HepG2 (cell line): Measurements from ENCODE around the gene FAM83E. TPM values are rescaled to one million over a fixed set of nuclear protein-coding genes. Genes with fewer than 3 reads are reported as not detected.

Source experiments
- ELF4 ChIP-seq: sonication (generic); formaldehyde crosslinking; IDR thresholded peaks from 2 replicates; pipeline ENCODE4 v1.5.0; 2020; ENCODE audit warnings: missing genetic modification reagents, mild to moderate bottlenecking, moderate library complexity, borderline replicate concordance
- ERF ChIP-seq: IDR thresholded peaks from 2 replicates; pipeline ENCODE4 v1.6.1; 2018; ENCODE audit warnings: missing biosample characterization, missing genetic modification reagents
- HCFC1 ChIP-seq: fragments of 150-350 bp; IDR thresholded peaks from 2 replicates; pipeline ENCODE4 v1.6.1; 2014; ENCODE audit warnings: low read depth, low read length
- HNF4G ChIP-seq, 2 experiments: sonication (generic) in 1 of 2; formaldehyde crosslinking in 1 of 2; IDR thresholded peaks; 2 replicates each; pipeline versions ENCODE4 v1.4.0 to v1.6.1; 2011 to 2020; ENCODE audit warnings: borderline replicate concordance in 2 of 2, low read depth in 2 of 2, mild to moderate bottlenecking in 2 of 2, low read length in 1 of 2, missing genetic modification reagents in 1 of 2, moderate library complexity in 1 of 2
- PCBP2 ChIP-seq: fragments of 200-400 bp; formaldehyde crosslinking; optimal IDR thresholded peaks from 2 replicates; pipeline ENCODE3; 2018; ENCODE audit warnings: low read length, low read depth; ENCODE audit not compliant: poor library complexity, severe bottlenecking
- POGZ ChIP-seq: sonication (generic); formaldehyde crosslinking; IDR thresholded peaks from 2 replicates; pipeline ENCODE4 v1.4.0; 2020; ENCODE audit warnings: mild to moderate bottlenecking, missing genetic modification reagents
- TBP ChIP-seq: sonication (generic); formaldehyde crosslinking; IDR thresholded peaks from 2 replicates; pipeline ENCODE4 v1.5.0; 2020; ENCODE audit warnings: missing genetic modification reagents
- TBX3 ChIP-seq: fragments of 450-650 bp; IDR thresholded peaks from 2 replicates; pipeline ENCODE4 v1.6.1; 2017; ENCODE audit warnings: antibody characterized with exemption, mild to moderate bottlenecking, inconsistent platforms, borderline replicate concordance
- ZNF616 ChIP-seq: sonication (generic); formaldehyde crosslinking; IDR thresholded peaks from 2 replicates; pipeline ENCODE4 v1.5.0; 2020; ENCODE audit warnings: low read depth, mild to moderate bottlenecking, missing genetic modification reagents
- ZNF761 ChIP-seq: sonication (generic); formaldehyde crosslinking; conservative IDR thresholded peaks from 2 replicates; pipeline ENCODE4 v1.4.0; 2020; ENCODE audit warnings: mild to moderate bottlenecking, missing genetic modification reagents
- ZNF792 ChIP-seq: IDR thresholded peaks from 2 replicates; pipeline ENCODE4 v1.6.1; 2016
- ZNF883 ChIP-seq: sonication (generic); formaldehyde crosslinking; IDR thresholded peaks from 2 replicates; pipeline ENCODE4 v1.5.1; 2020; ENCODE audit warnings: mild to moderate bottlenecking, missing genetic modification reagents; ENCODE audit errors: not compliant biosample characterization
- polyA plus RNA-seq, 8 experiments: library from polyadenylated mRNA; depleted of rRNA in 3 of 8; stranded (reverse) in 7 of 8; unstranded in 1 of 8; fragments of >200 nt; fragmentation: Illumina TruSeq in 4 of 8; extraction: Trizol in 4 of 8; gene quantifications; 2 replicates each; pipeline versions ENCODE4 v1.2.1 to v1.2.3, GENCODE V29; 2011 to 2016; ENCODE audit warnings: low read depth in 4 of 8, missing spikeins in 1 of 8, mixed read lengths in 1 of 8; ENCODE audit not compliant: insufficient read depth in 1 of 8
- total RNA-seq, 5 experiments: library from RNA; depleted of rRNA; stranded (reverse); fragments of >200 nt; fragmentation: Illumina TruSeq; extraction: Trizol; gene quantifications; 2 replicates each; pipeline ENCODE4 v1.2.3, GENCODE V29; 2016; ENCODE audit warnings: low read depth in 1 of 5
- TF ChIP-seq, protein P1 (sequence below): sonication (generic); formaldehyde crosslinking; IDR thresholded peaks from 2 replicates; pipeline ENCODE4 v1.4.0; 2020; ENCODE audit warnings: mild to moderate bottlenecking, low read depth, missing genetic modification reagents
- TF ChIP-seq, protein P2 (sequence below): sonication (generic); formaldehyde crosslinking; IDR thresholded peaks from 2 replicates; pipeline ENCODE4 v1.4.0; 2020; ENCODE audit warnings: missing genetic modification reagents, borderline replicate concordance
- TF ChIP-seq, protein P3 (sequence below): sonication (generic); formaldehyde crosslinking; IDR thresholded peaks from 2 replicates; pipeline ENCODE4 v1.5.0; 2020; ENCODE audit warnings: mild to moderate bottlenecking, missing genetic modification reagents
- TF ChIP-seq, protein P4 (sequence below): IDR thresholded peaks from 2 replicates; pipeline ENCODE4 v1.6.1; 2016; ENCODE audit warnings: missing compliant biosample characterization, missing genetic modification reagents, borderline replicate concordance

The FAM83E gene
- total and polyA plus RNA-seq, 2 of the 13 experiments (the other 11 are each of a cell fraction or from before 2014, with no cell fraction given), result 0.18 to 0.60 TPM

DNA sequence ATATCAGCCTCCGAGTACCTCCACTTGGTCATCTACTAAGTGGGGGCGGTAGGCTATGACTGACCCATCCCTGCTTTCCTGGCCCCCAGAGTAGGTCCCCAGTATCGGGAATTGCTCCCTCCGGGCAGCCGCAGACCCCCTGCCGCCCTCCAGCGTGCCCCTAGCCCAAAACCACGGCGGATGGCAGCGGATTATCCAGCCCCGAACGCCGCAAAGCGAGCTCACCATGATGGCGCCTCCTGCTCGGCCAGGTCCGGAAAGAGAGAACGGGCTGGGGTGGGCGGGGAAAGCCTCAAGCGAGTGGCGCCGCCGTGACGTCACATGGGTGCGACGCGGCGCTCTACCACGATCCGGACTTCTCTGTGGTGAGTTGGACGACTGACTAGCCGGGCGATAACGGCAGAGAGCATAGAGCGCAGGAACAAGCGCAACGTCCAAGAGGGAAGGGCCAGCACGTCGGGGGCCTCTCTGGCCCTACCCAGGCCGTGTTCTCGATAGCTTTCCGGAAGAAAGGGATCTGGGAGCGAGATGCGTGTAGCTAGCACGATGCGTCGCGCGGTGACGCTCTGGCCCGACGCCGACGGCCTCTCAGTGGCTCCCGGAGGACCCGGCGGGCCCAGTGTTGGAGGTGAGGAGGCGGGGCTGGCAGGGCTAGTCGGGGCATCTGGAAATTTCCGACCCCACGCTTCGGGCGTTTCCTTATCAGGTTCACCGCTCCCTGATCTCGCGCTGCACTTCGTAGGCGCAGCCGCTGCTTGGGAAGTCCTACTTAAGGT is 4.2 kb upstream of the FAM83E start, which contains the start of the genes RPL18 and SPHK2 (continued):
- TF ChIP-seq ZNF616 (CRISPR knock-in tag) (no peak), ZNF792 (CRISPR knock-in tag) (peak; percentile 90), POGZ (CRISPR knock-in tag) (peak; percentile 91), HNF4G (IDR thresholded peaks at IDR 0.05; ENCODE audit: borderline replicate concordance, low read depth, low read length) (peak; percentile 29; the same call in 1 of the 2 replicates), HNF4G (CRISPR knock-in tag; IDR thresholded peaks at IDR 0.05; ENCODE audit: borderline replicate concordance, low read depth) (no peak), ZNF761 (CRISPR knock-in tag) (0 out of 2 replicates have a peak, but pooled peaks have one; percentile 45), ZNF883 (peak; percentile 79), HCFC1 (peak; percentile 83), PCBP2 (no peak), TBX3 (peak; percentile 67; the same call in 1 of the 2 replicates), ERF (peak; percentile 97), ELF4 (CRISPR knock-in tag) (peak; percentile 98), TBP (CRISPR knock-in tag) (no peak)
- TF ChIP-seq, protein P1, sequence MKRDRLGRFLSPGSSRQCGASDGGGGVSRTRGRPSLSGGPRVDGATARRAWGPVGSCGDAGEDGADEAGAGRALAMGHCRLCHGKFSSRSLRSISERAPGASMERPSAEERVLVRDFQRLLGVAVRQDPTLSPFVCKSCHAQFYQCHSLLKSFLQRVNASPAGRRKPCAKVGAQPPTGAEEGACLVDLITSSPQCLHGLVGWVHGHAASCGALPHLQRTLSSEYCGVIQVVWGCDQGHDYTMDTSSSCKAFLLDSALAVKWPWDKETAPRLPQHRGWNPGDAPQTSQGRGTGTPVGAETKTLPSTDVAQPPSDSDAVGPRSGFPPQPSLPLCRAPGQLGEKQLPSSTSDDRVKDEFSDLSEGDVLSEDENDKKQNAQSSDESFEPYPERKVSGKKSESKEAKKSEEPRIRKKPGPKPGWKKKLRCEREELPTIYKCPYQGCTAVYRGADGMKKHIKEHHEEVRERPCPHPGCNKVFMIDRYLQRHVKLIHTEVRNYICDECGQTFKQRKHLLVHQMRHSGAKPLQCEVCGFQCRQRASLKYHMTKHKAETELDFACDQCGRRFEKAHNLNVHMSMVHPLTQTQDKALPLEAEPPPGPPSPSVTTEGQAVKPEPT (CRISPR knock-in tag), result peak; percentile 30; the same call in 1 of the 2 replicates
- TF ChIP-seq, protein P2, sequence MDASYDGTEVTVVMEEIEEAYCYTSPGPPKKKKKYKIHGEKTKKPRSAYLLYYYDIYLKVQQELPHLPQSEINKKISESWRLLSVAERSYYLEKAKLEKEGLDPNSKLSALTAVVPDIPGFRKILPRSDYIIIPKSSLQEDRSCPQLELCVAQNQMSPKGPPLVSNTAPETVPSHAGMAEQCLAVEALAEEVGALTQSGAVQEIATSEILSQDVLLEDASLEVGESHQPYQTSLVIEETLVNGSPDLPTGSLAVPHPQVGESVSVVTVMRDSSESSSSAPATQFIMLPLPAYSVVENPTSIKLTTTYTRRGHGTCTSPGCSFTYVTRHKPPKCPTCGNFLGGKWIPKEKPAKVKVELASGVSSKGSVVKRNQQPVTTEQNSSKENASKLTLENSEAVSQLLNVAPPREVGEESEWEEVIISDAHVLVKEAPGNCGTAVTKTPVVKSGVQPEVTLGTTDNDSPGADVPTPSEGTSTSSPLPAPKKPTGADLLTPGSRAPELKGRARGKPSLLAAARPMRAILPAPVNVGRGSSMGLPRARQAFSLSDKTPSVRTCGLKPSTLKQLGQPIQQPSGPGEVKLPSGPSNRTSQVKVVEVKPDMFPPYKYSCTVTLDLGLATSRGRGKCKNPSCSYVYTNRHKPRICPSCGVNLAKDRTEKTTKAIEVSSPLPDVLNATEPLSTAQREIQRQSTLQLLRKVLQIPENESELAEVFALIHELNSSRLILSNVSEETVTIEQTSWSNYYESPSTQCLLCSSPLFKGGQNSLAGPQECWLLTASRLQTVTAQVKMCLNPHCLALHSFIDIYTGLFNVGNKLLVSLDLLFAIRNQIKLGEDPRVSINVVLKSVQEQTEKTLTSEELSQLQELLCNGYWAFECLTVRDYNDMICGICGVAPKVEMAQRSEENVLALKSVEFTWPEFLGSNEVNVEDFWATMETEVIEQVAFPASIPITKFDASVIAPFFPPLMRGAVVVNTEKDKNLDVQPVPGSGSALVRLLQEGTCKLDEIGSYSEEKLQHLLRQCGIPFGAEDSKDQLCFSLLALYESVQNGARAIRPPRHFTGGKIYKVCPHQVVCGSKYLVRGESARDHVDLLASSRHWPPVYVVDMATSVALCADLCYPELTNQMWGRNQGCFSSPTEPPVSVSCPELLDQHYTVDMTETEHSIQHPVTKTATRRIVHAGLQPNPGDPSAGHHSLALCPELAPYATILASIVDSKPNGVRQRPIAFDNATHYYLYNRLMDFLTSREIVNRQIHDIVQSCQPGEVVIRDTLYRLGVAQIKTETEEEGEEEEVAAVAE (CRISPR knock-in tag), result 0 out of 2 replicates have a peak, but pooled peaks have one; percentile 49
- TF ChIP-seq, protein P3, sequence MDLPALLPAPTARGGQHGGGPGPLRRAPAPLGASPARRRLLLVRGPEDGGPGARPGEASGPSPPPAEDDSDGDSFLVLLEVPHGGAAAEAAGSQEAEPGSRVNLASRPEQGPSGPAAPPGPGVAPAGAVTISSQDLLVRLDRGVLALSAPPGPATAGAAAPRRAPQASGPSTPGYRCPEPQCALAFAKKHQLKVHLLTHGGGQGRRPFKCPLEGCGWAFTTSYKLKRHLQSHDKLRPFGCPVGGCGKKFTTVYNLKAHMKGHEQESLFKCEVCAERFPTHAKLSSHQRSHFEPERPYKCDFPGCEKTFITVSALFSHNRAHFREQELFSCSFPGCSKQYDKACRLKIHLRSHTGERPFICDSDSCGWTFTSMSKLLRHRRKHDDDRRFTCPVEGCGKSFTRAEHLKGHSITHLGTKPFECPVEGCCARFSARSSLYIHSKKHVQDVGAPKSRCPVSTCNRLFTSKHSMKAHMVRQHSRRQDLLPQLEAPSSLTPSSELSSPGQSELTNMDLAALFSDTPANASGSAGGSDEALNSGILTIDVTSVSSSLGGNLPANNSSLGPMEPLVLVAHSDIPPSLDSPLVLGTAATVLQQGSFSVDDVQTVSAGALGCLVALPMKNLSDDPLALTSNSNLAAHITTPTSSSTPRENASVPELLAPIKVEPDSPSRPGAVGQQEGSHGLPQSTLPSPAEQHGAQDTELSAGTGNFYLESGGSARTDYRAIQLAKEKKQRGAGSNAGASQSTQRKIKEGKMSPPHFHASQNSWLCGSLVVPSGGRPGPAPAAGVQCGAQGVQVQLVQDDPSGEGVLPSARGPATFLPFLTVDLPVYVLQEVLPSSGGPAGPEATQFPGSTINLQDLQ, result peak; percentile 91
- TF ChIP-seq, protein P4, sequence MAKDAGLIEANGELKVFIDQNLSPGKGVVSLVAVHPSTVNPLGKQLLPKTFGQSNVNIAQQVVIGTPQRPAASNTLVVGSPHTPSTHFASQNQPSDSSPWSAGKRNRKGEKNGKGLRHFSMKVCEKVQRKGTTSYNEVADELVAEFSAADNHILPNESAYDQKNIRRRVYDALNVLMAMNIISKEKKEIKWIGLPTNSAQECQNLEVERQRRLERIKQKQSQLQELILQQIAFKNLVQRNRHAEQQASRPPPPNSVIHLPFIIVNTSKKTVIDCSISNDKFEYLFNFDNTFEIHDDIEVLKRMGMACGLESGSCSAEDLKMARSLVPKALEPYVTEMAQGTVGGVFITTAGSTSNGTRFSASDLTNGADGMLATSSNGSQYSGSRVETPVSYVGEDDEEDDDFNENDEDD (CRISPR knock-in tag), result peak; percentile 47; the same call in 1 of the 2 replicates
